Measurements from ENCODE around the gene GPC5.

GRCh38 chr13:91868351-91868750 lies 469.9 kb downstream of the GPC5 start:
- TF ChIP-seq, protein P1, sequence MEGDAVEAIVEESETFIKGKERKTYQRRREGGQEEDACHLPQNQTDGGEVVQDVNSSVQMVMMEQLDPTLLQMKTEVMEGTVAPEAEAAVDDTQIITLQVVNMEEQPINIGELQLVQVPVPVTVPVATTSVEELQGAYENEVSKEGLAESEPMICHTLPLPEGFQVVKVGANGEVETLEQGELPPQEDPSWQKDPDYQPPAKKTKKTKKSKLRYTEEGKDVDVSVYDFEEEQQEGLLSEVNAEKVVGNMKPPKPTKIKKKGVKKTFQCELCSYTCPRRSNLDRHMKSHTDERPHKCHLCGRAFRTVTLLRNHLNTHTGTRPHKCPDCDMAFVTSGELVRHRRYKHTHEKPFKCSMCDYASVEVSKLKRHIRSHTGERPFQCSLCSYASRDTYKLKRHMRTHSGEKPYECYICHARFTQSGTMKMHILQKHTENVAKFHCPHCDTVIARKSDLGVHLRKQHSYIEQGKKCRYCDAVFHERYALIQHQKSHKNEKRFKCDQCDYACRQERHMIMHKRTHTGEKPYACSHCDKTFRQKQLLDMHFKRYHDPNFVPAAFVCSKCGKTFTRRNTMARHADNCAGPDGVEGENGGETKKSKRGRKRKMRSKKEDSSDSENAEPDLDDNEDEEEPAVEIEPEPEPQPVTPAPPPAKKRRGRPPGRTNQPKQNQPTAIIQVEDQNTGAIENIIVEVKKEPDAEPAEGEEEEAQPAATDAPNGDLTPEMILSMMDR (IDR thresholded peaks at IDR 0.05), result no peak
- TF ChIP-seq EP300 (IDR thresholded peaks at IDR 0.05), result no peak

All from ovary (tissue), 3 donors.